Mucosa of rectum (tissue), 2 donors: Measurements from ENCODE around the gene GAK.

Source experiments
- H3K27ac ChIP-seq, 2 donors: one replicate each; pipeline ENCODE4 v1.7.0; 2013; ENCODE audit warnings: inconsistent platforms in 2 of 2, low read depth in 2 of 2, low read length in 2 of 2
- H3K27me3 ChIP-seq, 2 donors: one replicate each; pipeline ENCODE4 v1.7.0; 2013; ENCODE audit warnings: low read length in 2 of 2; ENCODE audit not compliant: control insufficient read depth in 2 of 2, insufficient read depth in 2 of 2
- H3K36me3 ChIP-seq, 2 donors: one replicate each; pipeline ENCODE4 v1.7.0; 2013; ENCODE audit warnings: low read length in 2 of 2; ENCODE audit not compliant: control insufficient read depth in 2 of 2, insufficient read depth in 2 of 2
- H3K4me1 ChIP-seq, 2 donors: one replicate each; pipeline ENCODE4 v1.7.0; 2013; ENCODE audit warnings: low read length in 2 of 2, mild to moderate bottlenecking in 1 of 2; ENCODE audit not compliant: control insufficient read depth in 2 of 2, insufficient read depth in 2 of 2
- H3K4me3 ChIP-seq, 2 donors: one replicate each; pipeline ENCODE4 v1.7.0; 2013; ENCODE audit warnings: low read length in 2 of 2
- H3K9ac ChIP-seq, 2 donors: one replicate each; pipeline ENCODE4 v1.7.0; 2013; ENCODE audit warnings: low read length in 2 of 2, low read depth in 1 of 2, mild to moderate bottlenecking in 1 of 2
- H3K9me3 ChIP-seq, 2 donors: one replicate each; pipeline ENCODE4 v1.7.0; 2013; ENCODE audit warnings: low read length in 2 of 2; ENCODE audit not compliant: control insufficient read depth in 2 of 2
- donor health status: healthy.
- donor health status: Normal muscosa, but diverticular disease.

Gene GAK

DNA sequence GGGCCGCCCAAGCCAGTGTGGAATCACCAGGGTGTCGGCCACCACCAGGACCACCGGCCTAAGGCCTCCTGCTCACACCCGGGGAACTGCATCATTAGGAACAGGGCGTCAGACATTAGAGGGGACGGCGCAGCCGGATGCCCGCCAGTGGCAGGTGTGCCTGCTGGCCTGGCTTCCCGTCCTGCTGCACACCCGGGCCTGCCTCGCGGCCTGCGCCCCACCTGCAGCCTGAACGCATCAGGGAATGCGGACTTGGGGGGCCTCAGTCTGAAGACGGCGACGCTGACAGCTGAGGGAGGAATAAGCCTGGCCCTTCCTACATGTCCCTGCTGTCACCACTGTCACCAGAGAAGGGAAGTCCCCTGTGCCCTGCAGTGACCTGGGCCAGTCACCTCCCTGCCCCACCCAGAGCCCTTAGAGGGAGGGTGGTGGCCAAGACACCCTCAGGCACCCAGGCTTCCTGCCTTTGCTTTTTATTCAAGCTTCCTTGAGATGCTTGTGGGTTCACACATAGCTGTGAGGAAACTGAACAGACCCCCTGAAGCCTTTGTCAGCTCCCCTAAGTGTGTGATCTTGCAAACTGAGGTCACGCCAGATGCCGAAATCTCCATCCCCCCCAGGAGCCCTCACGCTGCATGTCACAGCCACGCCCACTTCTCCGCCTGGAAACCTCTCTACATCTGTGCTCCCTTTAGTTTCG lies 38.1 kb upstream of the GAK start:
- Histone ChIP-seq H3K4me3 (peak overlapping the region in 1 of 2 donors; percentile 28), H3K9me3 (no peaks in the 10 kb centered on the region), H3K4me1 (peaks cover 26% of the 10 kb centered on the region in 2 donors), H3K9ac (no peak overlapping the region), H3K27ac (peak overlapping the region; percentile 85 to 96), H3K36me3 (peaks cover 9 to 10% of the 10 kb centered on the region in 2 donors), H3K27me3 (no peaks in the 10 kb centered on the region)

DNA sequence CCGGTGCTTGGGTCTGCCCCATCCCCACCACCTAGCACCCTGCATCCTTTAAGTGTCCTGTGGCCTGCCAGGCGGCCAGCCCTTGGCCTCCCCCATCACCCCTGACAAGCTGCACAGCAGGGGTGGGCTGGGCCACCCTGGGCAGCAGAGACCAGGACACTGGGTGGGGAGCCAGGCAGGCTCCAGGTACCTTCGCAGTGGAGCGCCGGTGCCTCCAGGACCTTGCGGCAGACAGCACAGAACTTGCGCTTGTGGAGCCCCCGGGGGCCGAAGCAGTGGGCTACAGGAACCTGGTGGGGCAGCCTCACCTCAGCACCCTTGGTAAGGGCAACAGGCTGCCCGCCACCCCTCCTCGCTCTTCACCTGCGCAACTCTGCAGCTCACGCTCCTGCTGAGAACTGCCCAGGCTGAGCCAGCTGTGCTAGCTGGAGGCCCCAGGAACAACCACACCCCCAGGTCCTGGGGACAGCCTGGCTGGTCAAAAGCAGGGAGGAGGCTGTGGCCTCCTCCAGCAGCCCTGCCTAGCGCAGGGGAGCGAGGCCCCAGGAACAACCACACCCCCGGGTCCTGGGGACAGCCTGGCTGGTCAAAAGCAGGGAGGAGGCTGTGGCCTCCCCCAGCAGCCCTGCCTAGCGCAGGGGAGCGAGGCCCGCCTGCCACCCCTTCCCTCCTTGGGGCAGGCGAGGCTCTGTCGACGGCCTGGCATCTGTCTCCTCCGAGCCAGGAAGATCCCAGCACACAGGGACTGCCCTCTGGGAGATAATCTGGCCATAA lies 36.7 kb upstream of the GAK start:
- H3K4me1 ChIP-seq = peaks cover 26% of the 10 kb centered on the region in 2 donors
- H3K27me3 ChIP-seq = no peaks in the 10 kb centered on the region
- no peak overlapping the region for H3K4me3 ChIP-seq
- H3K27ac ChIP-seq = no peak overlapping the region
- H3K9me3 ChIP-seq = no peaks in the 10 kb centered on the region
- peaks cover 9 to 21% of the 10 kb centered on the region in 2 donors for H3K36me3 ChIP-seq
- H3K9ac ChIP-seq = no peak overlapping the region

DNA sequence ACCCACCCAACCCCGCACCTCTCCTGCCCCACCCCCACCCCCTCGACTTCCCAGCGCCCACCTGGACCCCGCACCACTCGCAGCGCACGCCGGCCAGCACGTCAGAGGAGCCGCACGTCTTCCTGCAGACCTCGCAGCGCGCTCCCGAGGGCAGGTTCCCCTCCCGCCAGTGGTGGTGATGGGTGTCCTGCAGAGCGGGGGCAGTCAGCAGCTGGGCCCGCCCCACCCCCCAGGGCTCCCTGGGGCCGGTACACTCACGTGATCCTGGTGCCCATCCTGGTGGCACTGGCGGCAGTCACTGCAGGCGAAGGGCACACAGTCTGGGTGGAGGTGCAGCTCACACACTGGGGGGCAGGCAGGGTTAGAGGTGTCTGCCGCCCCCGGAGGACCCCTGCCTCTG lies 36.1 kb upstream of the GAK start:
- no peaks in the 10 kb centered on the region for H3K9me3 ChIP-seq
- H3K27ac ChIP-seq = no peak overlapping the region
- H3K27me3 ChIP-seq = no peaks in the 10 kb centered on the region
- H3K36me3 ChIP-seq = peaks cover 9 to 21% of the 10 kb centered on the region in 2 donors
- no peak overlapping the region for H3K9ac ChIP-seq
- peaks cover 31% of the 10 kb centered on the region in 2 donors for H3K4me1 ChIP-seq
- H3K4me3 ChIP-seq = no peak overlapping the region

DNA sequence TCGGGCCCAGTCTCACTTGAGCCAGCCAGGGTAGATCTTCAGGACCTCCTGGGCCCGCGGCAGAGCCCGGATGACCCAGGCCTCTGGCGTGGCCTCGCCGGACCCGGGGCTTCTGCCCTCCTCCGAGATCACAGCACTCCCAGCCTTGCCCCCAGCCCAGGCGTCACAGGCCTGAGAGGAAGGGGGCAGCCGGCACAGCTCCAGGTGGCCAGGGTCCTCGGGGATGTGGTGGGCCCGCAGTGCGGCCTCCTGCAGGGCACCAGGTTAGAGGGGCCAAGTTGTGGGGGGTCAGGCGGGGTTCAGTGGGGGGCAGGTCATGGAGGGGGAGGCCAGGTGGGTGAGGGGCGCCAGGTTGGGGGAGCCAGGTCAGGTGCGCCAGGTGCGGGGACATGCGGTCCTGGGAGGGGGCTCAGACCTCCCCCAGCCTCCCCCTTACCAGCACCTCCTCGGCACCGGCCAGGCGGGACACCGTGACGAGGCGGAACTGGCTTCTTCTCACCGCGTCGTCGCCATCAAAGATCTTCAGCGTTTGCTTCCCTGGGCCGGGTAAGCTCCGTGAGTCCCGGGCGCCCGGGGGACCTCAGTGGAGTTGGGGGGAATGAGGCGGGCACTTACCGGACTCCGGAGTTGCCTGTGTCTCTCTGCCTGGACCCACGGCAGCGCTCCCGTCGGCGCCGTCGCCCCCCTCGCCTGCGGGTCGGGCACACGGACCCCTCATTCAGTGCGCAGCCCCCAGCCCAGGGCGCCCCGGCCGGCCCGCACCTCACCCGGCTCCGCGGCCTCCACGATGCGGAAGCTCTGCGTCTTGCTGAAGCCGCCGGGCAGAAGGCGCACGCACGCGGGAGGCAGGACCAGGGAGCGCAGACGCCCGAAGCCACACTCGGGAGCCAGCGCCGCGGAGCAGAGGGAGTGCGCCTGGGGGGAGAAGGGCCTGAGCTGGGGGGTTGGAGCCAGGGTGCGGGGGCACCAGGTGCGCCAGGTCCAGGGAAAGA lies 35.3 kb upstream of the GAK start:
- Histone ChIP-seq H3K9me3 (no peaks in the 10 kb centered on the region), H3K4me1 (peaks cover 38% of the 10 kb centered on the region in 2 donors), H3K27me3 (no peaks in the 10 kb centered on the region), H3K4me3 (no peak overlapping the region), H3K36me3 (peaks cover 9 to 21% of the 10 kb centered on the region in 2 donors), H3K27ac (no peak overlapping the region), H3K9ac (no peak overlapping the region)

DNA sequence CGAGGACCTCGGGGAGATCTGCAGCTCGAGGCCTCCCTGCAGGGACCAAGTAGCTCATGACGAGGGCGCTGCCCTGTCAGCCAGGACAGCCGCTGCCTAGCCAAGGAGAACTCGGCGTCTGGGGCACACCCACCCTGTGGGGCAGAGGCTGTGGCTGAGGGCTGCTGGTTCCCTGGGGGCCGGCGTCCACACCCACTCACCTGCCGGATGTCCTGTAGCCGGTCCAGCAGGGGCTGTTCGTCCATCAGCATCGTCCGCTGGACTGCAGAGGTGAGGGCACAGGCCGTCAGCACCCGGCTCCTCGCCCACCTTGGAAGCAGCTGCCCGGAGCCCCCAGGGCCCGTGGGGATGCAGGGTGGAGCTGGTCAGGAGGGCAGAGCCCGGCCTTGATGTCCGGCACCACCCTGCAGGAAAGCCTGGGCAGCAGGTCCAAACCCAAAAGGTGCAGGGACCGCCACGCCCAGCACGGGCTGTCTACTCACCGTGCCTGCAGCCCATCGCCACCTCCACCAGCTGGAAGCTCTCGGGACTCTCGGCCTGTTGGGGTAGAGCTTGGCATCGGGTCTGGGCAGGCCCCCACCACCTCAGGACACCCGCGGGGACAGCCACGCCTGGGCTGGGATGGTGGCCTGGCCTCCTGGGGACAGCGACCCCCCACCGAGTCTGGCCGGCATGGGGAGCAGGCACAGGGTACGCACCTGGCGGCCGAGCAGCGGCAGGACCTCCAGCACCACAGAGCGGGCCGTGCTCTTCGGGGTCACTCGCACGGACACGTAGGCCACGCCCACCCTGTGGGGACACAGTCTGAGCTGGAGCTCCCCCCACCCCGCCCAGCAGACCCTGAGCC lies 34.4 kb upstream of the GAK start:
- Histone ChIP-seq H3K9ac (no peak overlapping the region), H3K27ac (no peak overlapping the region), H3K4me3 (no peak overlapping the region), H3K36me3 (peaks cover 16 to 25% of the 10 kb centered on the region in 2 donors), H3K9me3 (no peaks in the 10 kb centered on the region), H3K4me1 (peaks cover 34 to 38% of the 10 kb centered on the region in 2 donors), H3K27me3 (no peaks in the 10 kb centered on the region)

DNA sequence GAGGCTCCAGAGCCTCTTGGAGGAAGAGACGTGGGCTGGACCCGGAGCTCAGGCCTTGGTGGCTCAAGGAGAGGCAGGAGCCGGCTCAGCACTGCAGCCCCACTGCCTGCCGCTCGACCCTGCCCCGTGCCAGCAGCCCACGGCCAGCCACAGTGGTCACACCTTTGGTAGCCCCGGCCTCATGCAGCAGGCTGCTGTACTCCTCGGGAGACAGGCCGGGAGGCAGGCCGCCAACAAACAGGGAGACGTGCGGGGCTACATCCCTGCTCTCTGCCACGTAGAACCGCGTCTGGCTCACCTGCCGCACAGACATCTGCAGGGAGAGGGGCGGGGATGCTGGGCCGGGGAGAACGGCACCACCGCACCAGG lies 33.6 kb upstream of the GAK start:
- no peaks in the 10 kb centered on the region for H3K9me3 ChIP-seq
- no peaks in the 10 kb centered on the region for H3K27me3 ChIP-seq
- H3K4me3 ChIP-seq = no peak overlapping the region
- H3K27ac ChIP-seq = no peak overlapping the region
- peaks cover 18 to 26% of the 10 kb centered on the region in 2 donors for H3K36me3 ChIP-seq
- H3K9ac ChIP-seq = no peak overlapping the region
- peaks cover 27 to 34% of the 10 kb centered on the region in 2 donors for H3K4me1 ChIP-seq

DNA sequence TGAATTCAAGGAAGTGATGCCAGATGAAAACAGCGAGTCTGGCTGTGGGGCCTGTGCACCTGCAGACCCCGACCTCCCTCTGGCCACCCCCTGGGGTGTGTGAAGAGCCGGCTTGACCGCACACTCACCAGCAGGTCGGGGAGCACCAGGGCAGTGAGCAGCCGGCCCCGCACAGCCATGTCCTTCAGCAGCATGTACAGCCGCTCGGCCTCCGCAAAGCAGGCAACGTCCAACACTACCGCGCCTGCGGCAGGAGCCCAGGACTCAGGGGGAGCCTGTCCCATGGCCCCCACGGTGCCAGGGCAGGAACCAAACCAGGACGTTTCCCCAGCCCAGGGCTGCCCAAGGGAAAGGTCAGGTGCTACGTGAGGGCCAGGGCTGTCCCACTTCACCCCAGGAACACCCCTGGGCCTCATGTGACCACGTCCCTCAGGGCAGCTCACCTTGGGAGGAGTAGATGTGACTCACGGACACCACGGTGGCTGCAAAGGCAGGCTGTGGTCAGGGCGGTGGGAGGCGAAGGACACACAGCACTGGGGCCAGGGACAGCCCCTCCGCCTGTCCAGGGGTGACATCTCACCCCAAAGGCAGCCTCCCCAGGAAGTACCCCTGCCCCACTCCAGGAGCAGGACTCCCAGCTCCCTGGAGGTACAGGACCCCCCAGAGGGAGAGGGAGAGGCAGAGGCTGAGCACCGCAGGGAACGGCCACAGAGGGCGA lies 33.1 kb upstream of the GAK start:
- H3K27me3 ChIP-seq = no peaks in the 10 kb centered on the region
- no peak overlapping the region for H3K27ac ChIP-seq
- no peaks in the 10 kb centered on the region for H3K9me3 ChIP-seq
- peaks cover 22 to 28% of the 10 kb centered on the region in 2 donors for H3K4me1 ChIP-seq
- H3K4me3 ChIP-seq = no peak overlapping the region
- no peak overlapping the region for H3K9ac ChIP-seq
- peaks cover 22 to 32% of the 10 kb centered on the region in 2 donors for H3K36me3 ChIP-seq

DNA sequence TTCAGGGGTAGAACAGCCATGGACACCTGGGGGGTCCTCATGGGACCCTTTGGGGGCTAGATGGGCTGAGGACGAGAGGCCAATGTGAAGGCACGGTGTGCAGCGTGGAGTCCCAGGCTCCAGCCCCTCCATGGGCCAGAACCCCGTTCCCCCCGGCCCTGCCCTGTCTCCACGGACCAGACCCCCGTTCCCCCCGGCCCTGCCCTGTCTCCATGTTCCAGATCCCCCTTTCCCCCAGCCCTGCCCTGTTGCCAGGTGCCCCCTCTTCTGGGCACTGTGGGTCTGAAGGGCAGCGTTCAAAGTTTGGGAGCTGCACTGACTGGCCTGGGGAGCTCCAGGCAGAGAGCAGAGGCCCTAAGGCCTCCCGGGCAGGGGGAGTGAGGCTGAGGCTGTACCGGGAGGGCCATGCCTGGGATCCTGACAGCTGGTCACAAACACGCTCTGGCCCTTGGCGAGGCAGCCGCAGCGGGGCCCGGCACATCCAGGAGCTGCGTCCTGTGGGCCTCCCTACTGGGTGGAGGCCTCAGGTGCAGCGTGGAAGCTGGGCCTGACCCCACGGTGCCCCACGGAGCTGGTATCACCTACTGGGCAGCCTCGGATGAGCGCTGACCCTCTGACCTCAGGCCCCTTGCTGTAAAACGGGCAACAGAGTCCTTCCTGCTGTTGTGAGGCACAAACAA lies 32.4 kb upstream of the GAK start:
- Histone ChIP-seq H3K27me3 (no peaks in the 10 kb centered on the region), H3K4me1 (peaks cover 17 to 23% of the 10 kb centered on the region in 2 donors), H3K4me3 (no peak overlapping the region), H3K9ac (no peak overlapping the region), H3K9me3 (no peaks in the 10 kb centered on the region), H3K27ac (no peak overlapping the region), H3K36me3 (peaks cover 28 to 37% of the 10 kb centered on the region in 2 donors)
